Measurements from ENCODE around the gene FMN1.

DNA sequence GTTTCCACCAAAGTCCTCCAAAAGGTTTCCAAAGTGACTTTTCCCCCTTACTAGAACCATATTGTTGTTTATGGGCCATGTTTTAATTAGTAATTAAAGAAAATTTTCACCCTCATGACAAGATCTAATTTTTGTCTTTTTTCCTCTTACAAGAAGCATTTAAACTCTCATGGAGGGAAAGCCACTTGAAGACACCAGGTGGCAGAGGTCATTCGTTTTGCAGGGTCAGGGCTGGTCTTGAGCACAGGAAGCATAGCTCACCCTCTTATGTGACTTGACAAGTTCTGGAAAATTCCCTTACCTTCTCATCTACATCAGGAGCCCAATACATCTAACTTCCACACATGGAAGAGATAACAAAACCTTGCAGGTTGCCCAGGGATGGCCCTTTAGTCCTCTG lies 313.0 kb downstream of the FMN1 start:
- TF ChIP-seq CTCF (conservative IDR thresholded peaks at IDR 0.05; ENCODE audit: low read depth, low read length) (no peak), EZH2 (IDR thresholded peaks at IDR 0.05; ENCODE audit: low read length, unreplicated experiment) (no peak), EZH2phosphoT487 (IDR thresholded peaks at IDR 0.05; ENCODE audit: borderline replicate concordance, low read length) (no peak)

Measured in PC-3 (cell line).